HG02840 (cell line): ENCODE data around the gene MPHOSPH8.

ENCODE experiments used
- ATAC-seq: cut with Tn5 transposase; IDR thresholded peaks from one replicate; pipeline ENCODE4 v1.9.1; 2021; ENCODE audit warnings: mild to moderate bottlenecking, moderate library complexity, moderate number of reproducible peaks; ENCODE audit not compliant: unreplicated experiment, low FRiP score

The MPHOSPH8 gene

DNA sequence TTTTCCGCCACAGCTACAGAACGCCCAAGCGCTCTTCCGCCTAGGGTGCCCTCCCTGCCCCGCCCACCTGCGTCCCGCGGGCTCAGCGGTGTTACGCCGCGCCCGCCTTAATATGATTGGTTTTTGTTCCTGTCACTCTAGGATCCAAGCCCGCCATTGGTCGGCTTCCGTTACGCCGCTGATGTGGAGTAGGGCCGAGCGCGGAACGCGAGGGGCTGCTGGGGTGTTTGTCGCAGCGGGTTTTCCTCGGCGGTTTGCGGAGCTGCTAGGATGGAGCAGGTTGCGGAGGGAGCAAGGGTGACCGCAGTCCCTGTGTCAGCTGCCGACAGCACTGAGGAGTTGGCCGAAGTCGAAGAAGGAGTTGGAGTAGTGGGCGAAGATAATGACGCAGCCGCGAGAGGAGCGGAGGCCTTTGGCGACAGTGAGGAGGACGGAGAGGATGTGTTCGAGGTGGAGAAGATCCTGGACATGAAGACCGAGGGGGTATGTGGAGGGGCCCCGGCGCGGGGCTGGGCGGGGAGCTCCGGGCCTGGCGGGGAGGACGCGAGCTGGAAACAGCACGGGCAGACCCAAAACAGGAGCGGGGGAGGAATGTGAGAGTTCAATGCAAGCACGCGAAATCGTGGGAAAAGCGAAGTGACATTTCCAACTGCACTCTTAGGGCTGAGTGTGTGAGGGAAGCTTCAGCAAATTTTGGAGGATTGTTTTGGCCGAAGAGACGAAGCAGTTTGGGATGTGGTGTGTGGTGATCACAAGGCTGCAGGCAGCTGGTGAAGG is at the start of gene MPHOSPH8:
Gene MPHOSPH8 (plus strand): TSS at position 181 of the 777 bp plus-strand sequence. CDS start 90 bp downstream, at position 271.
- peak; percentile 99 for ATAC-seq

DNA sequence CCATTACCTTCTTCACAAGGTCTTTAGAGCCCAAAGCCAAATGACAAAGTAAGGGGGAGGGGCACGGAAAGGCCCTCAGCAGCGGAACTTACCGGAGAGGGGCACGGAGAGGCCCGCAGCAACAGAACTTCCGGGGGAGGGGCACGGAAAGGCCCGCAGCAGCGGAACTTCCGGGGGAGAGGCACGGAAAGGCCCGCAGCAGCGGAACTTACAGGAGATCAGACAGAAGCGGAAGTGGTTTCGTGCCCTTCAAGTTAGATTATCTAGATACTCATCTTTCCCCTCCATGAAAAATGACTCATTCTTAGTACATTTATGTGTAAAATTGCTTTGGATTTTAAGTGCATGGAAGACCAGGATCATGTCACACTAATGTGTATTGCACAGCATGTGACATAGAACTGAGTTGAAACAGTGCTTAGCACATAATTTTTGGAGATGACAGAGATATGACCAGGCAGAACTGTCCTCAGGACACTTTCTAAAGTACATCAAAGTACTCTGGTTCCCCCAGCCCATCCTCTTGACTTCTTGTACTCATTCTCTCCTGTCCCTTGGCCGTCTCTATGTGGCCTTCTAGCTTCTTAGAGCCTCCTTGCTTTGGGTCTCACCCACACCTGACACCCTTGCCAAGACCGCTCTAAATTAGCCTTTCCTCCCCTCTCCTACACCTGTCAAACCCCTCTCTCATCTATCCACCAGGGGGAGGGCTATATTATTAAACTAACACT is 46.4 kb upstream of the MPHOSPH8 start:
- peak; percentile 70 for ATAC-seq

GRCh38 chr13:19587635-19588300 is 45.7 kb upstream of the MPHOSPH8 start:
- peak; percentile 61 for ATAC-seq

GRCh38 chr13:19589312-19589711 is 44.1 kb upstream of the MPHOSPH8 start:
- no peak for ATAC-seq

GRCh38 chr13:19590423-19590822 is 43.0 kb upstream of the MPHOSPH8 start:
- ATAC-seq, result no peak

DNA sequence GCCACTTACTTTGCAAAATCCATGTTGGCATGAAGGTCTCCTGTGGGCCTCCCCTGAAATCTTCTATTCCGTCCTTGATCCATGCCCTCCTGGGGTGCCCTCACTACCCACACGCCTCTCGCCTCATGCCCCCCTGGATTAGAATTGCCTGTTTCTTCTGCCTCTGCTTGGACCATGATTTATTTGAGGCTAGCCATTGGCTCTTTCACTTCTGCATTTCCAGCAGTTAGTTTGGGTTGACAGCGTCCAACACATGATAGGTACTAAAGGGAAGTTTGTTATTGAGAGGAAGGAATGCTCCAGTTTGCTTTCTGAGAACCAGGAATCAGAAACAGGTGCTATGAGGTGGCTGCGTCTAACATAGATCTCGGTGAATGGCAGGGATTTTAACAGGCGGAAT is 41.6 kb upstream of the MPHOSPH8 start:
- no peak for ATAC-seq

DNA sequence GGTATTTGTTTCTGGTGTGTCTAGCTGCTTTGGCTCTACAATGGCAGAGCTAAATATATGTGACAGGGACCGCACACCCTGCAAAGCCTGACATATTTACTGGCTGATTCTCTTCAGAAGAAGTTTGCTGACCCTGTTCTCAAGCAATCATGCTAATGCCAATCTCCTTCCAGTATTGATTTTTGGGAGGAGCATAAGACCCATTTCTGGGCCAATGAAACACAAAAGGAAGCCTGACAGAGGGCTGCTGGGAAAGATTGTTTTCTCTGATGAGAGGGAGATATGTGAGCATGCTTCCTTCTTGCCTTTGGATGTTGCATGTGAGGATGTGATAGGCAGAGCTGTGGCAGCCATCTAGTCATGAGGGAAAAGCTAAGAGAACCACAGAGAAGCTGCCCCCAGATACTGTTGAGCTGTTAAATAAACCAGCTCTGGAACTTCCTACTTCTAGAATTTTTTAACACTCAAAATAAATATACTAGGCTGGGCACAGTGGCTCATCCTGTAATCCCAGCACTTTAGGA is 40.7 kb upstream of the MPHOSPH8 start:
- no peak for ATAC-seq

DNA sequence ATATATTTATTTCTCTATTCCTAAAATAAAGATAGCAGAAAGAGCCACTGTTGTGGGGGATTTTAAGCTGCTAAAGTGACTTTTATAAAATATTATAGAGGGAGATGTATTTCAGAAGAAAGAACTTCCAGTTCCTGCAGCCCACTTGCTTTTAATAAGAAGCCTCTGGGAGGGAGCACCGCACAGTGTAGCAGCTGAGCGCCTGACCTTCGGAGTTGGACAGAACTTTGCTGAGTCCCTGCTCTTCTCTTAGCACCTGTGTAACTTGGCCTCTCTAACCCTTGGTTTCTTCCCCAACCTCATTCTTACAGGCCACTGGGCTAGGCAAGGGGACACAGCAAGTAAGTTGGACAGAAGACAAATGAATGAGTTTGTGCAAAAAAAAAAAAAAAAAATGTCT is 37.4 kb upstream of the MPHOSPH8 start:
- no peak for ATAC-seq

DNA sequence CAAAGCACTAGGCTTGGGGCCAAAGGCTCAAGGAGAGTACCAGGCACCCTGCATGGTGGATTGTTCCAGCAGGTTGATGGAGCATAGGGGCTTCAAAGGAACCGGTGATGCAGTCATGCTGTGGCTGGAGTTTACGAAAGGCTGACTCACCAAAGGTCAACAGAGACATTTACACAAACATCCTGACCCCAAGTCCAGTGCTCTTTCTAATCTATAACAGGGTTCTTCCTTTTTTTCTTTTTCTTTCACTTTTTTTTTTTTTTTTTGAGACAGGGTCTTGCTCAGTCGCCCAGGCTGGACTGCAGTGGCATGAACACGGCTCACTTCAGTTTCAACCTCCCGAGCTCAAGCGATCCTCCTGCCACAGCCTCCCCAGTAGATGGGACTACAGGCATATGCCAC is 36.5 kb upstream of the MPHOSPH8 start:
- no peak for ATAC-seq

DNA sequence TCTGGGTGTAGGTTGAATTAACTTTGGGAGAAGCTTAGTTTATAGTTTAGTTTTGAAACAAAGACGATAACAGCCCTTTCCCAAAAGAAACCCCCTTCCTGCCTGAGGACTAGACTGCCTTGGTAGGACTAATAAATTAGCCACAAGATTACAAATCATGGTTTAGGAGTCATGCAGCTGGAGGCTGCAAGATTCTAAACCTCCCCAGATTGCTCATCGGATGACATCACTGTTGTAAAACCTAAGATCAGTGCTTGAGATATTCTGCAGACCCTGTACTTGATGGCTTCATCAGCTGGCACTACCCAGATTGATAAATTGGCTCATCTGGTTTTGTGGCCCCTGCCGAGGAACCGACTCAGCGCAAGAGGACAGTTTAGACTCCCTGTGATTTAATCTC is 35.9 kb upstream of the MPHOSPH8 start:
- ATAC-seq, result no peak

- ATAC-seq, result peak; percentile 74
Measured at GRCh38 chr13:19601749-19602725, 31.4 kb upstream of the MPHOSPH8 start.

- no peak for ATAC-seq
Measured at GRCh38 chr13:19604306-19604705, 29.2 kb upstream of the MPHOSPH8 start.

- no peak for ATAC-seq
Measured at GRCh38 chr13:19605161-19605955, 28.1 kb upstream of the MPHOSPH8 start.

DNA sequence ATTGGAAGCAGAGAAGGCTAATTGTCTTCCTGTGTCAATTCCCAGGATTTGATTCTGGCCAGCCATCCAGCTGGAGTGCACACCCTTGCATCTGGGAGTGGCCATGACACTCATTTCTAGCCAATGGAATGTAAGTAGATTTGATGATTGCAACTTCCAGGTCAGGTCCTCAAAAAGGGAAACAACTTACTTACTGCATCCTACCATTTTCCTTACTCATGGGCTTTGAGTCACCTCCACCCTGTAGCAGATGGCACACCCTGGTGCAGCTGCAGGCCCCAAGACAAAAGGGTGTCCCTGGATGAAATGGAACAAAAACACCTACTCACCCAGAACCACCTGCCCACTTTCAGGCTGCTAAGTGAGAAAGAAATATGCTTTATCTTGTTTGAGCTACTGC is 27.3 kb upstream of the MPHOSPH8 start:
- no peak for ATAC-seq

GRCh38 chr13:19606737-19607136 is 26.7 kb upstream of the MPHOSPH8 start:
- ATAC-seq, result no peak

DNA sequence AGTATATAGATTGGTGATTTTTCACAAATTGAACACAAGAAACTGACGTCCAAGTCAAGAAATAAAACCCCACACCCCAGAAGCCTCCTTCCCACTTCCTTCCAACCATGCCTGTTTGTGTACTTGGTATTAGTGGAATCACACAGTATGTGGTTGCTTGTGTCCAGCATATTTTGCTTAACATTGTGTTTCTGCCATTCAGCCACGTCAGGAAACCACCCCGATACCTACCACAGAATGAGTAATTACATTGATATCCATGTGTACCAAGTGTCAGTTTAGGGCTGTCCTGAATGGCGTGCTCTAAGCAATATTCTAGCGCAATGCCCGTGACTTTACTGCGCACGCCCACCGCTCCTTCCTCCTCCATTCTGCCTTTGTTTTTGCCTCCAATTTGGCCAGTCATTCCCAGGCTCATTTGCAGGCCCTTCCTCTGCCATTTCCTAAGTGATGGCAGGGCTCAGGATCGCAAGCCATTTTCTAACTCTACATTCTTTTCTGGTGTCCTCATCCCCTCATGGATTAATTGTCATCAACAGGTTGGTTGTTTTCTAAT is 25.9 kb upstream of the MPHOSPH8 start:
- ATAC-seq, result no peak

GRCh38 chr13:19618977-19619376 is 14.5 kb upstream of the MPHOSPH8 start:
- no peak for ATAC-seq

DNA sequence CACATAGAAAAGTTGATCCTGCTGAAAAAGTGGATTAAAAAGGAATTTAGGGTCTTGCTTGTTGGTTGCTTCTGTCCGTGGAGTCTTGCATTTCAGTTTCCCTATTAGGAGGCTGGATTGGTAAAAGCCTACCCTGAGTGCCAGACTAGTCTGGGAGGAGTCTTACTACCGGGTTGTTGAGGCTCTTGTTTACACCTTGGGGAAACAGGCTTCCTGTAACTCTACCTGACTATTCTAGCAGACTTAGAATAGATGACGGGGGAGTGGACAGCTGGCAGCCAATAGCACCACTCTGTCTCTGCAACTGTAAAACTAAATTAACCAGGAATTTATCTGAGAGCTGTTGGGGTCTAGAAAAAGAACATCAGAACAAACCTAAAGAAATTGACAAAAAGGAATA is 11.3 kb upstream of the MPHOSPH8 start:
- ATAC-seq, result no peak

DNA sequence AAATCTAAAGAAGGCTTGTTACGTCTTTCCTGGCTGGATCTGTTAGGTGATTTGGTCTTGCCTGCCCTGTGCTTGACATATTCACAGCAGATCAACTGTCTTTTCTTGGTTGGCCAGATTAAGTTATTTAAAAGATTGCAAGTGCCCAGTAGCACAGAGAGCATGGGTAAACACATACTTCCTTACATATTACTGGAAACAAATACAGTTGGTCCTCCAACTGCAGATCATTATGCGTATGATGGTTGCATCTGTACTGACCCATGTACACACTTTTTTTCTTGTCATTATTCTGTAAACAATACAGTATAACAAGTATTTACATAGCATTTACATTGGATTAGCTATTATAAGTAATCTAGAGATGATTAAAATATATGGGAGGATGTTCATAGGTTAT is 9.2 kb upstream of the MPHOSPH8 start:
- no peak for ATAC-seq
